OCI-LY3 (cell line): ENCODE data around the gene ZNF746.

Experiments used
- EZH2phosphoT487 ChIP-seq: fragments of 200-600 bp; shearing (Covaris generic); IDR thresholded peaks from 2 replicates; pipeline ENCODE4 v1.6.1; 2018; ENCODE audit warnings: antibody characterized with exemption, mixed run types, low read depth
- TF ChIP-seq, protein P1 (sequence below): fragments of 200-600, 300-600 bp; sonication (generic); IDR thresholded peaks from 2 replicates; pipeline ENCODE4 v1.5.1; 2014; ENCODE audit warnings: antibody characterized with exemption, low read length, low read depth

DNA sequence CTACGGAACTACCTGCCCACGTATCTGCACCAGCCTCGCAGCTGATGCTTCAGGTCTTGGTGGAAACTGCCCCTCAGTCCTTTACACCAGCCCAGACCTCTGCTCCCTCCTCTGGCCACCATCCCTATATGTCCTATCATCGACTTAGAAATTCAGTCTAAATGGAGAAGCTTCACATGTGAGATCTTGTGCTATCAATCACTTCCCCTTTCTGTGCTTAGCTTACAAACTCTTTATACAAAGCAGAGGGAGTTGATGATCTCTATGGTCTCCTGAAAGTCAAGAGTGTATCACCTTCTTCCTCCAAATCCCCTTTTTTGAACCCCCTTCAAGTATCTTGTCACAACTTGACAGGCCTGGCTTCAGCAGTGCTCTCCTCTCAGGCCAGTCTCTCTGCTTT lies 67.4 kb downstream of the ZNF746 start:
- TF ChIP-seq, protein P1, sequence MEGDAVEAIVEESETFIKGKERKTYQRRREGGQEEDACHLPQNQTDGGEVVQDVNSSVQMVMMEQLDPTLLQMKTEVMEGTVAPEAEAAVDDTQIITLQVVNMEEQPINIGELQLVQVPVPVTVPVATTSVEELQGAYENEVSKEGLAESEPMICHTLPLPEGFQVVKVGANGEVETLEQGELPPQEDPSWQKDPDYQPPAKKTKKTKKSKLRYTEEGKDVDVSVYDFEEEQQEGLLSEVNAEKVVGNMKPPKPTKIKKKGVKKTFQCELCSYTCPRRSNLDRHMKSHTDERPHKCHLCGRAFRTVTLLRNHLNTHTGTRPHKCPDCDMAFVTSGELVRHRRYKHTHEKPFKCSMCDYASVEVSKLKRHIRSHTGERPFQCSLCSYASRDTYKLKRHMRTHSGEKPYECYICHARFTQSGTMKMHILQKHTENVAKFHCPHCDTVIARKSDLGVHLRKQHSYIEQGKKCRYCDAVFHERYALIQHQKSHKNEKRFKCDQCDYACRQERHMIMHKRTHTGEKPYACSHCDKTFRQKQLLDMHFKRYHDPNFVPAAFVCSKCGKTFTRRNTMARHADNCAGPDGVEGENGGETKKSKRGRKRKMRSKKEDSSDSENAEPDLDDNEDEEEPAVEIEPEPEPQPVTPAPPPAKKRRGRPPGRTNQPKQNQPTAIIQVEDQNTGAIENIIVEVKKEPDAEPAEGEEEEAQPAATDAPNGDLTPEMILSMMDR: no peak
- no peak for TF ChIP-seq EZH2phosphoT487
